Jurkat, Clone E6-1 (cell line): Measurements from ENCODE around the gene PBX1.

Experiments used
- DNase-seq: peaks from one replicate; pipeline ENCODE4 v3.0.0-alpha.2; 2011; ENCODE audit warnings: low read depth, low spot score
- H3K4me3 ChIP-seq: 2 replicates; pipeline ENCODE4 v1.5.1; 2011; ENCODE audit warnings: mild to moderate bottlenecking, low read length, control low read depth, moderate library complexity

PBX1 gene

GRCh38 chr1:164804366-164804765 is 245.4 kb downstream of the PBX1 start:
- no peak overlapping the region for H3K4me3 ChIP-seq
- DNase-seq, result no peak

- DNase-seq, result no peak
- H3K4me3 ChIP-seq, result no peak overlapping the region
Observed at GRCh38 chr1:164805399-164805798, 246.4 kb downstream of the PBX1 start.

- DNase-seq, result no peak
- no peak overlapping the region for H3K4me3 ChIP-seq
Observed at GRCh38 chr1:164806531-164806930, 247.5 kb downstream of the PBX1 start.

GRCh38 chr1:164813776-164814175 is 254.8 kb downstream of the PBX1 start:
- no peak for DNase-seq
- H3K4me3 ChIP-seq, result no peak overlapping the region

- no peak for DNase-seq
- no peak overlapping the region for H3K4me3 ChIP-seq
Observed at GRCh38 chr1:164821648-164822047, 262.7 kb downstream of the PBX1 start.

GRCh38 chr1:164823486-164824279 is 264.7 kb downstream of the PBX1 start:
- no peak for DNase-seq

GRCh38 chr1:164824542-164824941 is 265.6 kb downstream of the PBX1 start:
- H3K4me3 ChIP-seq, result no peak overlapping the region
- DNase-seq, result no peak

More at GRCh38 chr1:164823486-164824279, 264.7 kb downstream of the PBX1 start:
- H3K4me3 ChIP-seq, result no peak overlapping the region

- no peak overlapping the region for H3K4me3 ChIP-seq
- no peak for DNase-seq
Observed at GRCh38 chr1:164830628-164831027, 271.6 kb downstream of the PBX1 start.

- no peak for DNase-seq
- H3K4me3 ChIP-seq, result no peak overlapping the region
Observed at GRCh38 chr1:164834641-164835040, 275.7 kb downstream of the PBX1 start.

- no peak for DNase-seq
- no peak overlapping the region for H3K4me3 ChIP-seq
Observed at GRCh38 chr1:164836614-164837018, 277.6 kb downstream of the PBX1 start.

GRCh38 chr1:164838786-164839185 is 279.8 kb downstream of the PBX1 start:
- DNase-seq, result no peak
- H3K4me3 ChIP-seq, result no peak overlapping the region

GRCh38 chr1:164840936-164841335 is 282.0 kb downstream of the PBX1 start:
- no peak overlapping the region for H3K4me3 ChIP-seq
- DNase-seq, result no peak

- no peak for DNase-seq
- no peak overlapping the region for H3K4me3 ChIP-seq
Observed at GRCh38 chr1:164841702-164842465, 282.9 kb downstream of the PBX1 start.

GRCh38 chr1:164842870-164843269 is 283.9 kb downstream of the PBX1 start:
- DNase-seq, result no peak
- no peak overlapping the region for H3K4me3 ChIP-seq

- H3K4me3 ChIP-seq, result no peak overlapping the region
- DNase-seq, result no peak
Observed at GRCh38 chr1:164843743-164844500, 284.9 kb downstream of the PBX1 start.

- no peak for DNase-seq
- no peak overlapping the region for H3K4me3 ChIP-seq
Observed at GRCh38 chr1:164846731-164847691, 288.0 kb downstream of the PBX1 start.

GRCh38 chr1:164853146-164853545 is 294.2 kb downstream of the PBX1 start:
- H3K4me3 ChIP-seq, result no peak overlapping the region
- DNase-seq, result no peak

- no peak overlapping the region for H3K4me3 ChIP-seq
- DNase-seq, result no peak
Observed at GRCh38 chr1:164855716-164856329, 296.8 kb downstream of the PBX1 start.
